ENCODE data around the gene WDR93.

The WDR93 gene

DNA sequence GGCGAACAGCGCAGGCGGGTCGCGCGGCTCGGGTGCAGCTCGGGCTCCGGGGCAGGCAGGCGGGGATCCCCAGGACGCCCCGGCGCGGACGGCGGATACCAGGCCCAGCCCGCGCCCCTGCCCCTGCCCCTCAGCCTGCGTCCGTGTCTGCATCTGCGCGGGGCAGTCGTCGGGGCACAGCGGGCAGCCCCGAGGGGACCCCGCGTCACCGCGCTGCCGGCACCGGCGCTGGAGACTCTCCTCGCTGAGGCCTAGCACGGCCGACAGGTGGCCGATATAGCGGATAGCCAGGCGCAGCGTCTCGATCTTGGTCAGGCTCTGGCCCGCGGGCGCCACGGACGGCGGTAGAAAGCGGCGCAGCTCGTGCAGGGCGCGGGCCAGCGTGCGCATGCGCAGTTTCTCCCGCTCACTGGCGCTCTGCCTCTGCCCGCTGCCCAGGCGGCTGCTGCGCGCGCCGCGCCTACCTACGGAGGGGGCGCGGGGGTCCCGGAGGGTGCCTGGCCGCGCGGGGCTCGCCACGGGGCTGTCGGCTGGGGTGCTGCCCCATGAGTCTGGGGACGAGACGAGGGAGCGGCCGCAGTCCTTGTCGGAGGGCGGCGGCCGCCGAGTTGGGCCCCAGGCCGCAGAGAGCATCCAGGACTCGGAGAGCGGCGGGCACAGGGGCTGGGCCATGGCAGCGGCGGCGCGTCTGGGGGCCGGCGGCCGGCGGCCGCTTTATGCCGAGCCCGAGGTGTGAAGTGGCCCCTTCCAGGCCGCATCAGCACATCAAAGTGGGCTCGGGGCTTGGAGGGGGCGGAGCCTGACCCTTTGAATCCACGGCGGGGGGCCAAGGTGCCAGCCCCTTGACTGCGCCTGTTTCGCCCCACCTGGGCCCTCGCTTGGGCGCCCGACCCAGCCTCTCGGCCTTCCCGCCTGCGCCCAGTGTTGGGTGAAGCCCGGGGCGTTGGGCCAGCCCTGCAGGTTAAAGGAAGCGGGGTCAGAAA, 60.2 kb downstream of the WDR93 start, which contains the start of gene MESP1:
MESP1 (minus strand) TSS at position 690 of the 983 bp plus-strand sequence; CDS start at position 672, 18 bp downstream.
- DNase-seq: peak; percentile 96

DNA sequence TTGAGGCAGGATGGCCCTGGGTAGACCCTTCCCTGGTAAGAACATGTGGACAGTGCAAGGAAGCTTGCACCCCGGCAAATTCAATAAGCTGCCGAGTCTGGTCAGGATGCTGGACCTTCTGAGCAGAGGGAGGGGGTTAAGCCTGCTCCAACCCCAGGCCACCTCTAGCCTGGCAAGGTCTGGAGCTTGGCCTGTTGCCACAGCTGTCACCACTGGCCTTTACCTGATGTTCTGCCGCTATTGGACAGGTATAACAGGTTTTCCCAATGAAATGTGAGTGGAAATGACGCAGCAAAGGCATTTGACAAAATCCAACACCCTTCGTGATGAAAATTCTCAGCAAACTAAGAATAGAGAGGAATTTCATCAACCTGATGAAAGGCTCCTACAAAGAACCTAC, 61.1 kb downstream of the WDR93 start:
- DNase-seq: no peak

DNA sequence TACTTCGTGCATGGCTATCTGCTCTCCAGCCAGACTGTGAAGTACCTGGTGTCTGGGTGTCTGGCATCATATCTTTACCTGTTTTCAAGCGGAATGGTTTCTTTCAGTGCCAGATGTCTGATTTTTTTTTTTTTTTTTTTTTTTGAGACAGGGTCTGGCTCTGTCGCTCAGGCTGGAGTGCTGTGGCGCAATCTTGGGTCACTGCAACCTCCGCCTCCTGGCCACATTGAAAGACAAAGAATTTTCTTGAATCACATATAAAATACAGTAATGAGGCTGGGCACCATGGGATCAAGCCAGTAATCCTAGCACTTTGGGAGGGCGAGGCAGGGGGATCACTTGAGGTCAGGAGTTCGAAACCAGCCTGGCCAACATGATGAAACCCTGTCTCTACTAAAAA, 63.2 kb downstream of the WDR93 start:
- DNase-seq: no peak

- peak; percentile 91 for DNase-seq
These were observed 63.9 kb downstream of the WDR93 start for GRCh38 chr15:89754361-89755154.

DNA sequence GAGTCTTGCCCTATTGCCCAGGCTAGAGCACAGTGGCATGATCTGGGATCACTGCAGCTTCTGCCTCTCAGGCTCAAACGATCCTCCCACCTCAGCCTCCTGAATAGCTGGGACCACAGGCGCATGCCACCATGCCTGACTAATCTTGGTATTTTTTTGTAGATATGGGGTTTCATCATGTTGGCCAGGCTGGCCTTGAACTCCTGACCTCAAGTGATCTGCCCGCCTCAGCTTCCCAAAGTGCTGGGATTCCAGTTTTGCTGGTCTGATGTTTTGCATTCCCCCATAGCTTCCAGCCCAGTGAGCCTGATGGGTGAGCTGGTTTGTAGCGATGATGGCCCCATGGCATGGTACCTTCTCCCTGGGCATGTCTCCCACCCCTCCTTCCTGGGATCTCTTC, 65.1 kb downstream of the WDR93 start:
- no peak for DNase-seq

- no peak for DNase-seq
These were observed 66.3 kb downstream of the WDR93 start for GRCh38 chr15:89756897-89757296.

GRCh38 chr15:89758283-89758682, 67.7 kb downstream of the WDR93 start:
- DNase-seq: no peak

DNA sequence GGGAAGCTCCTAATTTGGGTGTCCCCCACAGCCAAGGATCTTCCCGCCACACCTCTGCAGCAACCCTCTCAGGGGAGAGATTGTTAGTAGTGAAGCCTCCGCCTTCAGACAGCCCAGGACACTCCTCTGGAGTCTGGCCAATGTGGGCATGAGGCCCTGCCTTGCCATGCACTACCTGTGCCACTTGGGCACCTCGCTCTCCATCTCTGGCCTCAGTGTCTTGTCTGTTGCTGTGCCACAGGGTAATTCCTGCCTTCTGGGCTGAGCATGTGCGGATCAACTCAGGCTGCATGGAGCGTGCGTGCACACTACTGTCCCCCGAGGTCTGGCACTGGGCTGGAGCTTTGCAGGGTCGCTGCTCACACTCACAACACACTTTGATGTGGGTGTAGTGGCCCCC, 68.4 kb downstream of the WDR93 start:
- DNase-seq: peak; percentile 41

- no peak for DNase-seq
These were observed 69.2 kb downstream of the WDR93 start for GRCh38 chr15:89759835-89760234.

- peak; percentile 93 for DNase-seq
These were observed 69.8 kb downstream of the WDR93 start for GRCh38 chr15:89760303-89761008.

- DNase-seq: no peak
These were observed 70.6 kb downstream of the WDR93 start for GRCh38 chr15:89761009-89761831.

GRCh38 chr15:89761929-89762328, 71.3 kb downstream of the WDR93 start:
- peak; percentile 40 for DNase-seq

- DNase-seq: no peak
These were observed 75.1 kb downstream of the WDR93 start for GRCh38 chr15:89765694-89766093.

- peak; percentile 52 for DNase-seq
These were observed 76.0 kb downstream of the WDR93 start for GRCh38 chr15:89766357-89767311.

DNA sequence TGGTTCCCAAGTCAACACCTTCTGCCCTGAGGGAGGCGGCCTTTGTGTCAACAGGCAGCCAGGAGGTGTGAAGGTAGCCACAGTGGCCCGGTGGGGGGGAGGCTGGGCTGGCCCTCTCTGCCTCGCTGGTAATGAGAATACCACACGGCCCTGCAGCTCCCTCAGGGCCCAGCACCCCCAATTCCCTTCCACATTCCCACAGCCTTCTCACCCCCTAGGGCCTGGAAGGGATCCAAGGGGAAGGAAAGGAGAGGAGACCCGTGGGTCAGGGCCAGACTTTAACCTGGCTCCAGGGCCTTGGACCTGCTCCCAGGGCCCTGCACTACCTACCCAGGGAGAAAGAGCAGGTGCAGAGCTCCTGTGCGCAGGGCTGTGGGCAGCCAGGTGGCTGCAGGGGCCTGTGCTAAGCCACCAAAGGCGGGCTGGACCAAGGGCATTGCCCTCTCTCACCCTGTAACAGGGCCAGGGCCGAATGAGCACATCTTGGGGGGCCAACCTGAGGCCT, 76.9 kb downstream of the WDR93 start:
- DNase-seq: no peak

DNA sequence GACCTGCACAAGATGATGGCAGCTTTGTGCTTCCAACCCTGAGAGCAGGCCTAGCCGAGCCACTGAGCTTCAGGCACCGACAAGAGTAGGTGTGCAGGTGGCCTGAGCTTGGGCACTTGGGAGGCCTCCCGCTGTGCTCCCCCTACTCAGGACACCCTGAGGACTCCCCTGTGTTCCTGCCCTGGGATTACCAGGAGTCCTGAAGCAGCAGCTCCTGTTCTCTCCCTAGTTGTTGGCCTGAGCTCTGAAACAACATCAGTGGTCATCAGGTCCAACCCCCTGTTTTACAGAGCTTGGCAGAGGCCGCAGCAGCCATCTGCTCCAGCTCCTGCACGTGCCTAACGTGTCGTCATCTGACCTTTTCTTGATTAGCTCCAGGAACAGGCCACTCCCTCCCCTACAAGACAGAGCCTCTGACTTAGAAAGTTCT, 77.5 kb downstream of the WDR93 start:
- DNase-seq: no peak

DNA sequence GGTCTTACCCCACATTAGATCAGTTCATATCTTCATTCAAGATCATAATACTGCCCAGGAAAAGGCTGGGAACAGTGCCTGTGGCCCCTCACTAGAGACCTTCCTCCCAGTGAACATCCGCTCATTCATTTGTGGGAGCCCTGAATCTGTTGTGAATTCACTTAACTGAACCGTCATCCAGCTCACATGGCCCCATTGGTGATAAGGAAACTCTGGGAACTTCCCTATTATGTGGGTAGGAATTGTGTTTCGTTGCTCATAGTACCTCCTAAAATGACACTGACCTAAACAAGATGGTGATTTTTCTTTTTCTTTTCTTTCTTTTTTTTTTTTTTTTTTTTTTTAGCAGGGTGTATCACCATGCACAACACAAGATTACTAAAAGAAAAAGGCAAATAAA, 78.8 kb downstream of the WDR93 start:
- no peak for DNase-seq

- DNase-seq: no peak
These were observed 79.4 kb downstream of the WDR93 start for GRCh38 chr15:89770041-89770440.

- no peak for DNase-seq
These were observed 82.4 kb downstream of the WDR93 start for GRCh38 chr15:89772932-89773583.

DNA sequence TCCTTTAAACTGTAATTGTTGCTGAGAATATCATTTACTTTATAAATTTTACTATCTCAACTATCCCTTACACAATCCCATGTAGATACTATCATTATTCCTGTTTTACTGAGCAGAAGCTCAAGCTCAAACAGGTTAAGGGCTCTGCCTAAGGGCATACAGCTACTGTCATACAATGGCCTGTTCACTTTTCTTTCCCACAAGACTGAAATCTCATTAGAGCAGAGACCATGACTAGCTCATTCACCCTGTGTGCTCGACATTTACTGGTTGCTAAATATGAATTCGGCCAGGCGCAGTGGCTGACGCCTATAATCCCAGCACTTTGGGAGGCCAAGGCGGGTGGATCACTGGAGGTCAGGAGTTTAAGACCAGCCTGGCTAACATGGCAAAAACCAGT, 83.9 kb downstream of the WDR93 start:
- peak; percentile 61 for DNase-seq

Data from islet precursor cell (in vitro differentiated cells).